GM21619 (cell line): ENCODE results near the gene CNGA4.
A peak's percentile ranks its signal among the peaks of the same experiment; 100 is the strongest.

ENCODE experiments used
- ATAC-seq: cut with Tn5 transposase; IDR thresholded peaks from one replicate; pipeline ENCODE4 v1.9.1; 2021; ENCODE audit not compliant: unreplicated experiment

Gene CNGA4, protein sequence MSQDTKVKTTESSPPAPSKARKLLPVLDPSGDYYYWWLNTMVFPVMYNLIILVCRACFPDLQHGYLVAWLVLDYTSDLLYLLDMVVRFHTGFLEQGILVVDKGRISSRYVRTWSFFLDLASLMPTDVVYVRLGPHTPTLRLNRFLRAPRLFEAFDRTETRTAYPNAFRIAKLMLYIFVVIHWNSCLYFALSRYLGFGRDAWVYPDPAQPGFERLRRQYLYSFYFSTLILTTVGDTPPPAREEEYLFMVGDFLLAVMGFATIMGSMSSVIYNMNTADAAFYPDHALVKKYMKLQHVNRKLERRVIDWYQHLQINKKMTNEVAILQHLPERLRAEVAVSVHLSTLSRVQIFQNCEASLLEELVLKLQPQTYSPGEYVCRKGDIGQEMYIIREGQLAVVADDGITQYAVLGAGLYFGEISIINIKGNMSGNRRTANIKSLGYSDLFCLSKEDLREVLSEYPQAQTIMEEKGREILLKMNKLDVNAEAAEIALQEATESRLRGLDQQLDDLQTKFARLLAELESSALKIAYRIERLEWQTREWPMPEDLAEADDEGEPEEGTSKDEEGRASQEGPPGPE

DNA sequence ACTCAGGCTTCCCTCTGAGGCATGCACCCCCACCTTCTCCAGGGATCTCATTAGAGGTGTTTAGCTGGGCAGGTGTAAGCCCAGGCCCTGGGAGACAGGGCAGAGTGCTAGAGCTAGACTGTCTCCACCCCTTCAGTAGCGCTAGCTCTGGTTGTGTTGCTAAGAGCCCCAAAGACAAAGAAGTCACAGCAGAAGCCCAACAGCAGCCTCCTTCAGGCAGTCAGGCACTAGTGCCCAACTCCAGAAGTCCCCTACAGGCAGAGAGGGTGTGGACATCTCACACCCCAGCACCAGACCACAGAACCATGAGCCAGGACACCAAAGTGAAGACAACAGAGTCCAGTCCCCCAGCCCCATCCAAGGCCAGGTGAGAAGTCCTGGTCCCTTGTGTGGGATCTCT, at the start of gene CNGA4:
CNGA4 (plus strand) TSS at position 188 of the 400 bp plus-strand sequence; CDS start at position 306, 118 bp downstream.
- ATAC-seq: no peak

DNA sequence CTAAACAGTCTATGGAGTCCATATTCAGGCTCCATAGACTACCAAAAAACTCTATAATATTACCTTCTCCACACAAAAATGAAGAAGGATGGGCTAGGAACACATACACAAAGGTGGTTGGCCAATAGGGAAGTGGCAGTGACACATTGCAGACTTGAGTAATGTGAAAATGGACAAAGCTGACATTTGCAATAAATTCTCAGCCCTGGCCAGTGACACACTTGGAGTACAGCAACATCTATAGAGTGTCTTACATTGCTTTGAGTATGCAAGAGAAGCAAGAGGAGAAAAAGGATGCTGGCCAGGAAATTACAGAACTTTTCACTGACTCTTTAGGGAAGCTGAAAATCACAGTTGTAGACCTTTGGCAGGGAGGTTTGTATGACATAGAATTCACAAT, 47.1 kb upstream of the CNGA4 start:
- no peak for ATAC-seq

GRCh38 chr11:6194065-6194581, 44.8 kb upstream of the CNGA4 start:
- ATAC-seq: no peak

GRCh38 chr11:6196396-6196795, 42.5 kb upstream of the CNGA4 start:
- ATAC-seq: no peak

GRCh38 chr11:6197466-6198200, 41.3 kb upstream of the CNGA4 start:
- no peak for ATAC-seq

DNA sequence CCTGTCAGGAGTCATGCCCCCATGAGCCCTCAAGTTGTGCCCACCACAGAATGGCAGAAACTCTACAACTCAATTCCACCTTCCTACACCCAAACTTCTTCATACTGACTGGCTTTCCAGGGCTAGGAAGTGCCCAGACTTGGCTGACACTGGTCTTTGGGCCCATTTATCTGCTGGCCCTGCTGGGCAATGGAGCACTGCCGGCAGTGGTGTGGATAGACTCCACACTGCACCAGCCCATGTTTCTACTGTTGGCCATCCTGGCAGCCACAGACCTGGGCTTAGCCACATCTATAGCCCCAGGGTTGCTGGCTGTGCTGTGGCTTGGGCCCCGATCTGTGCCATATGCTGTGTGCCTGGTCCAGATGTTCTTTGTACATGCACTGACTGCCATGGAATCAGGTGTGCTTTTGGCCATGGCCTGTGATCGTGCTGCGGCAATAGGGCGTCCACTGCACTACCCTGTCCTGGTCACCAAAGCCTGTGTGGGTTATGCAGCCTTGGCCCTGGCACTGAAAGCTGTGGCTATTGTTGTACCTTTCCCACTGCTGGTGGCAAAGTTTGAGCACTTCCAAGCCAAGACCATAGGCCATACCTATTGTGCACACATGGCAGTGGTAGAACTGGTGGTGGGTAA, 39.6 kb upstream of the CNGA4 start, which contains the start of gene OR52W1:
OR52W1 (plus strand) TSS at position 51 of the 637 bp plus-strand sequence; CDS start at position 51, 0 bp downstream.
- no peak for ATAC-seq

DNA sequence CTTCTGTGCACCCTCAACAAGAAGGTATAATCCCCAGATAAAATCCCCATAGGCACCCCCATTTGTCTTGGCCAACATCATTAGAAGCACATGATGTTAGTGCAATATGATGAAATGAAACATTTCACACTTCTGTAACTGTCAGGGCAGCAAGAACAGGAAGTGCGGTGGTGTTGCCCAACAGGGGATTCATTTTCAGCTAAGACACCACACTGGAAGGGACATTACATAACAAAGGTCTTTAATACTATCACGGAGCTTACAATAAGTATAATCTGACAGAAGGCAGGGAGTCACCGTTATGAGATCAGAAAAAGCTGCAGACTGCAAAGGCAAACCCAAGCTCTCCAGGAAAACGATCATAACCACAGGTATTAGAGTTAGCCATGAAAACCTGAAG, 37.9 kb upstream of the CNGA4 start:
- ATAC-seq: peak; percentile 41

- ATAC-seq: no peak
These were observed 37.4 kb upstream of the CNGA4 start for GRCh38 chr11:6201481-6201880.

DNA sequence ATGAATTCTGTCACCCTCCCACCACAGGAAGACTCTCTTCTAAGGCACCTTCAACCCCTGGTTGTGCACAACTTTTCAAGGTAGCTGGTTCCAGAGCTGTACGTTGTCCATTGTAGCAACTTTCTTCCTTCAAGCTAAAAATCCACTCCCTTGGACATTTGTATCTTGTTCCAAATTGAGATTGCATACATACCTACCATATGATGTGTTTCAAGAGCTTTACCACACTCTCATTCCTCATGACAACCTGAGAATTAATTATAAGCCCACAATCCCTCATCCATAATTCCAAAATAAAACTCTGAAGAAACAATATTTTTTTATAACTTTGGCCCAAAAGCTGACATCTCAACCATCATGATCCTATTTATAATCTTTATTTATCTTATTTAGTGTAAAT, 36.8 kb upstream of the CNGA4 start:
- ATAC-seq: no peak

GRCh38 chr11:6203327-6203726, 35.6 kb upstream of the CNGA4 start:
- ATAC-seq: no peak

- ATAC-seq: no peak
These were observed 34.2 kb upstream of the CNGA4 start for GRCh38 chr11:6204706-6205105.

- ATAC-seq: no peak
These were observed 33.5 kb upstream of the CNGA4 start, which contains the start of gene C11orf42 for GRCh38 chr11:6205366-6205765. Gene C11orf42 (plus strand): TSS chr11:6205557. CDS start chr11:6205616, 59 bp downstream.

- no peak for ATAC-seq
These were observed 32.3 kb upstream of the CNGA4 start for GRCh38 chr11:6206456-6207180.

GRCh38 chr11:6209801-6210200, 29.1 kb upstream of the CNGA4 start:
- no peak for ATAC-seq

DNA sequence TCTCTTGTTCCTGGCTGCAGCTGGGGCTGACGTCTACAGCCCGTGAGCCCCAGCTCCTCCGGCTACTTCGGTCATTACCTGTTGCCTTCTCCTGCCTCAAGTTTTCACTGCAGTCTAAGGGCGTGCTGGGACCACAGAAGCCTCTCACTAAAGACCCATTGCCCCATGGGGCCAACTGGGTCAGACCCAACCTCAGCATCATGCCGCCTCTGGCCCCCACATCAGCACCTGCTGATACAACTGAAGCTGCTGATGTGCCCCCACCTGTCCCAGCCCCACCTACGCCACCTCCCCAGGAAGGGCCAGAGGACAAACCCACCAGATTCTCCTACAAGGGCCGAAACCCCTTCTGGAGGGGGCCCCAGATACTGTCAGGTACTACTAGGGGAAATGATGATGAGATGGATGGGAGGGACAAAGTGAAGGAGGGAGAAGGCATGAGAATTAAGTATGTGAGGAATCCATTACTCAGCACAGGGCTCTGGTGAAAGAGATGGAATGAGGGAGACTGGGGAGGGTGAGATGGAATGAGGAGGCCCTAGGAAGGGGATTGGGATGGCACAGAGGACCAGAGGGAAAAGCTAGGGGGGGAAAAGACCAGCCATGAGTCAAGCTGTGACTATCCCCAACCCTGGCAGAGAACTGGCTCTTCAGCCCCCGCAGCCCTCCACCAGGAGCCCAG, 28.5 kb upstream of the CNGA4 start:
- no peak for ATAC-seq

DNA sequence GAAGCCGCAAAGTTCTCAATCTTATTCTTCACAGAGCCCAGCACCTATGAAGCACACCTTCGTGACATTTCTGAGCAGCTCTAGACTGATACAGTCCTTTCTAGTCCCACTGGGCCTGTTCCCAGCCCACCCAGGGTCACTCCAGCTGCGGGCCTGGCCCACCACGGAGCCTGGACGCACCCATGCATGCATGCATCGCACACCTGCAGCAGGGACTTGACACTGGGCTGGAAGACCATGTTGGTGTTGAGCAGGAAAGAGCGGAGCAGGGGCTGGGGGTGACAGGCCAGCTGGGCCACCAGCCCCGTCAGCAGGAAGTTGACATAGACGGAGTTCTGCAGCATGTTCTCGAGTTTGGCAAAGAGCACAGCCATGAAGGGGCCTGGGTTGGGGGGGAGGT, 24.4 kb upstream of the CNGA4 start:
- ATAC-seq: no peak

DNA sequence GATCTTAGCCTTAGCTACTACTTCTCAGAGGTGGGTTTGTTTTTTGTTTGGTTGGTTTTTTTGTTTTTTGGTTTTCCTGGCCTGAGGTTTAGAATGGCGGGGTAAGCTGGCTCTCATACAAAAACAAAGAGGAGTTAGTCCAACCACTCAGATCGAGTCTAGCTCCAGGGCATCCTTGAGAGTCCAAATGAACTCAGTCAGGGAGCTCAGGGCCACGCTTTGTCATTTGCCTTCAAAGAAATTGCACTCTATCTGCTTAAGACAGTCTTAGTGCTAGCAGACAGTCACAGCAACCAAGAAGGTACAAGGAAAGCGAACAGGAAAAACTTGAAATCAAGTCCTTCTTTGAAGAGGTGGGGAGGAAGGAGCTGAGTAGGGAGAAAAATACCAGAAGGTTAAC, 22.4 kb upstream of the CNGA4 start:
- ATAC-seq: no peak

GRCh38 chr11:6217722-6218121, 21.2 kb upstream of the CNGA4 start:
- no peak for ATAC-seq

DNA sequence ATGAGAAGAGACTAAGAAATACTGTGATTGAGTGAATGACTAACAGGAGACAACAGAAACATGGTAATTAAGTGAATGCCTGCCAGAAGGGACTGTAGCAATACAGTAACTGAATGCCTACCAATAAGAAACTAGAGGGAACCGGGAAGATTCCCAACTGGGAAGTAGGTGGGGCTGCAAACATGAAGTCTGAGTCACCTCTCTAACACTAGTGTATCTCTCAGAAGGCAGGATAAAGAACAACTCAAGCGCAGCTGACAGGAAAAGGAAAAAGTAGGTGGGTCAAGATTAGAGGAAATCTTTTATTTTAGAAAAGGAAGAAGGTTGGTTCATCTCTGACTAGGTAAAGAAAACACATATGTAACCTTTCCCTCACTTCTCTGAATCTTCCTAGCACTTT, 19.5 kb upstream of the CNGA4 start:
- no peak for ATAC-seq

- ATAC-seq: no peak
These were observed 15.0 kb upstream of the CNGA4 start for GRCh38 chr11:6223854-6224253.
